Raji (cell line): ENCODE measurements around the gene AMH.
A peak's percentile ranks its signal among the peaks of the same experiment; 100 is the strongest.

Source experiments
- POLR2A ChIP-seq: IDR thresholded peaks from 2 replicates; pipeline ENCODE4 v1.6.1; 2011; ENCODE audit warnings: low read depth, low read length, control low read depth; ENCODE audit not compliant: insufficient read depth

AMH gene

GRCh38 chr19:2261438-2262172 lies 12.5 kb downstream of the AMH start:
- no peak for TF ChIP-seq POLR2A

GRCh38 chr19:2266183-2266993 lies 17.3 kb downstream of the AMH start:
- TF ChIP-seq POLR2A = peak; percentile 42

GRCh38 chr19:2268480-2268830 lies 19.3 kb downstream of the AMH start:
- no peak for TF ChIP-seq POLR2A

GRCh38 chr19:2268861-2269243 lies 19.7 kb downstream of the AMH start:
- no peak for TF ChIP-seq POLR2A

- peak; percentile 95 for TF ChIP-seq POLR2A
These were observed 20.4 kb downstream of the AMH start for GRCh38 chr19:2269244-2270156.

- TF ChIP-seq POLR2A = 0 out of 2 replicates have a peak, but pooled peaks have one; percentile 25
These were observed 21.0 kb downstream of the AMH start for GRCh38 chr19:2270157-2270422.

GRCh38 chr19:2270423-2271233 lies 21.5 kb downstream of the AMH start:
- 0 out of 2 replicates have a peak, but pooled peaks have one; percentile 29 for TF ChIP-seq POLR2A

- no peak for TF ChIP-seq POLR2A
These were observed 22.3 kb downstream of the AMH start for GRCh38 chr19:2271234-2272103.

GRCh38 chr19:2273356-2274184 lies 24.4 kb downstream of the AMH start:
- peak; percentile 66 for TF ChIP-seq POLR2A

GRCh38 chr19:2274185-2274711 lies 25.1 kb downstream of the AMH start:
- TF ChIP-seq POLR2A = no peak

- no peak for TF ChIP-seq POLR2A
These were observed 25.9 kb downstream of the AMH start for GRCh38 chr19:2274931-2275535.
